GM20000 (cell line): Measurements from ENCODE around the gene TEX44.

ENCODE experiments used
- DNase-seq: peaks from one replicate; pipeline ENCODE4 v3.0.0; 2012; ENCODE audit warnings: low spot score
- CTCF ChIP-seq: IDR thresholded peaks from 2 replicates; pipeline ENCODE4 v1.5.1; 2012; ENCODE audit warnings: mild to moderate bottlenecking, control low read depth; ENCODE audit errors: extremely low read depth, missing control alignments

Gene TEX44

DNA sequence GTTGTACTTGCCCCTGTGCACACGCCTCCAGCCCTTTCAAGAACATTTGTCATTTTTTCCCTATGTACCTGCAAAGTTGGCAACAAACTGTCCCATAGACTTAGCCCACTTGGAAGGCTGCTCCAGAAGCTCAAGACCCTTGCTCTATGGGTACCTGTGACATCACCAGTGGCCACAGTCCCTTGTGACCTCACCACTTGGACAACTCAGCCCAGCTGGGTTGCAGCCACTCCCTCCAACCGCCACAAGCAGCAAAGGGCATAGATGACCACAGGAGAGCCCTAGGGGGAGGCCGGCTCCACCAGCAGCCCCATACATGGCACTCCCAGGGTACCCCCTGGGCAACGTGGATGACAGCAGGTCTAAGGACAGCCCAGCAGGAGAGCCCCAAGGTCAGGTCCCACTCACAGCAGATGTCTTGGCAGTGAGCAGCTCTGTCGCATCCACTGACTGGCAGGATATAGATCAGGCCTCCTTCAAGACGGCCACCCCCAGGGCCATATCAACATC is at the start of gene TEX44:
TEX44 (plus strand) TSS at position 229 of the 510 bp plus-strand sequence; CDS start at position 317, 88 bp downstream.
- TF ChIP-seq CTCF: no peak
- no peak for DNase-seq

GRCh38 chr2:231545105-231545902 is 47.4 kb upstream of the TEX44 start:
- TF ChIP-seq CTCF: no peak
- peak; percentile 86 for DNase-seq

GRCh38 chr2:231546014-231546715 is 46.5 kb upstream of the TEX44 start:
- no peak for TF ChIP-seq CTCF
- DNase-seq: no peak

- TF ChIP-seq CTCF: no peak
Observed at GRCh38 chr2:231547315-231548110, 45.2 kb upstream of the TEX44 start.

DNA sequence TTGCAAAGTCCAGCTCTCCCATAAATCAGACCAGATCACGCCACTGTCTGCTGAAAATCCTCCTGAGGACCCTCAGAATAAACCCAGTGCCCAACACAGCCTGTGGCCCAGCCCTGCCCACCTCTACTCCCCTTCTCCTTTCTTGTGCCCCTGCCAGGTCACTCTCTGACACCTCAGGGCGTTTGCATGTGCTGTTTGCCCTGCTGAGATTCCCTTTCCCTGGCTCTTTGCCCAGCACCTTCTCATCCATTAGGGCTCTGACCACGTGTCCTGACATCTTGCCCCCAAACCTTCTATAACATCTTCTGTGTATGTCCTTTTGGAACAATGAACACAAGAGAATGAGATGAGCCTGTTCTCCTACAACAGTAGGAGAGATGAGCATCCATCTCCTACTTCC is 43.9 kb upstream of the TEX44 start:
- TF ChIP-seq CTCF: no peak
- no peak for DNase-seq

More at GRCh38 chr2:231547315-231548110, 45.2 kb upstream of the TEX44 start:
- no peak for DNase-seq

DNA sequence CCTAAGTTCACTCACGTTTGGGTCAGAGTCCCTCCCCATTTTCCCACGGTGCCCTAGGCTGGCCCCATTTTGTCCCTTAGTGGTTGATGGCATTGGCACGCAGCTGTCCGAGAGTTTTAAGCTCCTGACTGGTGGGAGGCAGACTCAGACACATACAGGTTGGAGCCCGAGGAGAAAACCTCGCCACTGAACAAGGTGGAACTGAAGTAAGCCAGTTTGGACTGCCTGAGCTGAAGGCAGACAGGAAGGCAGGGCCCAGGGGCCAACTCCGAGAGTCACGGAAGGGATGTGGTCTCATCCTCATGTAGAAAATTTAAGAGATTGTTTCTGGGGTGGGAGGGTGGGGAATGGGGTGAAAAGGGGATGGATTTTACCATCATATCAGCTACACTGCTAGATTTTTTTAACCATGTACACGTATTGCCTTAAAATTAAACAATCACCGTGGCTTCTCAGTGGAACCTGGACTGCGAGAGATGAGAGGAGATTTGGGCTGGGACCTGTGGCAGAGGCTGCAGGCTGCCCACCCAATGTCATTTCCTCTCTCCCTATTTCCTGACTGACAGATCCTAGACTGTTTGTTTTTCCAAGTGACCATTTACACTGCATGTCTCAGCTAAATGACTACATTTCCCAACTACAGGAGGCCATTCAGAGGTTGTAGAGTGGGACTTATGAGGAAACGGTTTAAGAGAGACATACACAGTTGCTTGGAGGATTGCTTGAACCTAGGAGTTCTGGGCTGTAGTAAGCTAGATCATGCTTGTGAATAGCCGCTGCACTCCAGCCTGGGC is 43.0 kb upstream of the TEX44 start:
- no peak for TF ChIP-seq CTCF
- DNase-seq: no peak
